ENCODE measurements around the gene CDCA5. TPM values are rescaled to one million over a fixed set of nuclear protein-coding genes. Genes with fewer than 3 reads are reported as not detected.

The CDCA5 gene
- polyA plus RNA-seq, 2 of the 4 experiments (the other 2 are of a cell fraction), result 30.9 to 46.0 TPM

DNA sequence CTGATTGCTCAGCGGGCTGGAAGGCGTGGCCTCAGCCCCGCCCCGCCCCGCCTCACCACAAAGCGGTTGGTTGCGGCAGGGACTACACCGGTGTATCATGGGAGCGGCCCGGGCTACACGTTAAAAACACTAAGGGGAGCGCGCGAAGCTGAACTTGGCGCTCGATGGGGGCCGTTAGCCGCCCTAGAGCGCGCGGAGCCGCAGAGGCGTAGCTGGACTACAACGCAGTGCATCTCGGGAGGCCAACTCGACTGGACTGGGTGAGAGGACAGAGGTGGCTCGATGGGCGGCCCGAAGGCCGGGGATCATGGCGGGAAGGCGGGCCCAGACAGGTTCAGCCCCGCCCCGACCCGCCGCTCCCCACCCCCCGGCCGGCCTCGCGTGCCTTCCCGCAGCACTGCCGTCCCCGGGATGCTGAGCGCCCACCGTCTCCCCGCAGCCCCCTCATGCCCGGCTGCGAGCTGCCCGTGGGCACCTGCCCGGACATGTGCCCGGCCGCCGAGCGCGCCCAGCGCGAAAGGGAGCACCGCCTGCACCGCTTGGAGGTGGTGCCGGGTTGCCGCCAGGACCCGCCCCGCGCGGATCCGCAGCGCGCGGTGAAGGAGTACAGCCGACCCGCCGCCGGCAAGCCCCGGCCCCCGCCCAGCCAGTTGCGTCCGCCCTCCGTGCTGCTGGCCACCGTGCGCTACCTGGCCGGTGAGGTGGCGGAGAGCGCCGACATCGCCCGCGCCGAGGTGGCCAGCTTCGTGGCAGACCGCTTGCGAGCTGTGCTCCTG lies 42.8 kb downstream of the CDCA5 start, which contains the start of gene SAC3D1 (continued):
- TF ChIP-seq, protein P1, sequence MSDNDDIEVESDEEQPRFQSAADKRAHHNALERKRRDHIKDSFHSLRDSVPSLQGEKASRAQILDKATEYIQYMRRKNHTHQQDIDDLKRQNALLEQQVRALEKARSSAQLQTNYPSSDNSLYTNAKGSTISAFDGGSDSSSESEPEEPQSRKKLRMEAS (IDR thresholded peaks at IDR 0.05), result peak; percentile 77
- TF ChIP-seq MAFK (IDR thresholded peaks at IDR 0.05; ENCODE audit: partially characterized antibody) (peak; percentile 23), HOXB13 (CRISPR knock-in tag; IDR thresholded peaks at IDR 0.05; ENCODE audit: low read depth) (no peak), CHD2 (IDR thresholded peaks at IDR 0.05; ENCODE audit: low read length, partially characterized antibody) (no peak), HOXA7 (CRISPR knock-in tag; IDR thresholded peaks at IDR 0.05) (no peak)
- TF ChIP-seq, protein P2, sequence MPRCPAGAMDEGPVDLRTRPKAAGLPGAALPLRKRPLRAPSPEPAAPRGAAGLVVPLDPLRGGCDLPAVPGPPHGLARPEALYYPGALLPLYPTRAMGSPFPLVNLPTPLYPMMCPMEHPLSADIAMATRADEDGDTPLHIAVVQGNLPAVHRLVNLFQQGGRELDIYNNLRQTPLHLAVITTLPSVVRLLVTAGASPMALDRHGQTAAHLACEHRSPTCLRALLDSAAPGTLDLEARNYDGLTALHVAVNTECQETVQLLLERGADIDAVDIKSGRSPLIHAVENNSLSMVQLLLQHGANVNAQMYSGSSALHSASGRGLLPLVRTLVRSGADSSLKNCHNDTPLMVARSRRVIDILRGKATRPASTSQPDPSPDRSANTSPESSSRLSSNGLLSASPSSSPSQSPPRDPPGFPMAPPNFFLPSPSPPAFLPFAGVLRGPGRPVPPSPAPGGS (IDR thresholded peaks at IDR 0.05), result 0 out of 3 replicates have a peak, but pooled peaks have one; percentile 48

DNA sequence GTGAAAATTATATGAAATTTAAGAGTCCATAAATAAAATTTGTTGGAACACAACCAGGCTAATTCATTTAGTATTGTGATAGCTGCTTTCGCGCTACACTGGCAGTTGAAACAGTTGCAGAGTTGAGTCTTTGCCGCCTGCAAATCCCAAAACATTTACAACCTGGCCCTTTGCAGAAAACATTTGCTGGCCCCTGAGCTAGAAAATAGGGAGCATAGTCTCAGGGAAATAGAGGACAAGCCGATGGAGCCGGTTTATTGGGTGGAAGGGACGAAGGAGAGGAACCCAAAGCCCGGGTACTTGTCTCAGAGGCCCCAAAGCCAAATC lies 43.4 kb downstream of the CDCA5 start:
- WGBS (ENCODE audit: missing lambda C conversion rate), result 24% methylated on average over 7 of the region's 7 CpGs
- TF ChIP-seq POLR2A (IDR thresholded peaks at IDR 0.05; ENCODE audit: low read length), result no peak
- no peak for TF ChIP-seq FOSL2 (IDR thresholded peaks at IDR 0.05)
- TF ChIP-seq FOSL2 (CRISPR knock-in tag; IDR thresholded peaks at IDR 0.05), result no peak
- TF ChIP-seq, protein P3, sequence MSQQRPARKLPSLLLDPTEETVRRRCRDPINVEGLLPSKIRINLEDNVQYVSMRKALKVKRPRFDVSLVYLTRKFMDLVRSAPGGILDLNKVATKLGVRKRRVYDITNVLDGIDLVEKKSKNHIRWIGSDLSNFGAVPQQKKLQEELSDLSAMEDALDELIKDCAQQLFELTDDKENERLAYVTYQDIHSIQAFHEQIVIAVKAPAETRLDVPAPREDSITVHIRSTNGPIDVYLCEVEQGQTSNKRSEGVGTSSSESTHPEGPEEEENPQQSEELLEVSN (IDR thresholded peaks at IDR 0.05; ENCODE audit: borderline replicate concordance, low read depth), result no peak
- no peak for TF ChIP-seq JUNB (IDR thresholded peaks at IDR 0.05)
- no peak for TF ChIP-seq BHLHE40 (IDR thresholded peaks at IDR 0.05; ENCODE audit: low read depth, low read length)
- TF ChIP-seq, protein P1 (IDR thresholded peaks at IDR 0.05), result no peak
- no peak for TF ChIP-seq JUN (IDR thresholded peaks at IDR 0.05)
- TF ChIP-seq ZFP36 (IDR thresholded peaks at IDR 0.05; ENCODE audit: borderline replicate concordance, partially characterized antibody), result no peak
- no peak for ATAC-seq

DNA sequence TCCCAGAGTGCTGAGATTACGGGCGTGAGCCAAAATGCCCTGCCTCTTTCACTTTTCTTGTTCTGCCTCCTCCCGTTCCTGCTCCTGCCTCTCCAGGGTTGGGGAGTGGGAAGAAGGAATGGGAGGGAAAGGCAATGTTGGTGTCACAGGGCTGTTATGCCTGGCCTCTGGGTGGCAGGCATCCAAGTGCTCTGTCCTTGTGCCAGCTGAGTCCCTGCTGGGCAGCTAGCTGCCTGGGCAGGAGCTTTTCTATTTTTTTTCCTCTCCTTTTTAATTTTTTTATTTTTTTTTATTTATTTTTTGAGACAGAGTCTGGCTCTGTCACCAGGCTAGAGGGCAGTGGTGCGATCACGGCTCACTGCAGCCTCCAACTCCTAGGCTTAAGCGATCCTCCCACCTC lies 46.9 kb downstream of the CDCA5 start:
- ChIA-PET CTCF (interaction anchor here (0.6 to 8.6 kb wide), 6 partner anchors 17 to 278 kb away, joined by 3 to 60 read pairs (median 4); partner anchors contain the start of gene ARL2), POLR2A (interaction anchor here (0.6 kb wide), 1 partner anchor 13 kb away, joined by 8 read pairs; no protein-coding TSS in a partner anchor)
- ATAC-seq, result no peak

More for the DNA sequence above, 43.4 kb downstream of the CDCA5 start:
- Histone ChIP-seq H3K4me3 (peak overlapping the region; percentile 84), H3K9me3 (no peaks in the 10 kb centered on the region), H3K27ac (peak overlapping the region; percentile 91 to 92), H3K4me2 (peak overlapping the region; percentile 80), H3K4me1 (peaks cover 25% of the 10 kb centered on the region)
- DNase-seq (ENCODE audit: low read depth in 1 of 2, low spot score in 1 of 2), result no peak
- POLR2A ChIA-PET, result interaction anchor here (1.1 to 1.4 kb wide), 2 partner anchors 13 to 29 kb away, joined by 3 to 4 read pairs; partner anchors contain the start of gene SNX15
- CTCF ChIA-PET, result interaction anchor here (0.9 to 2.1 kb wide), 7 partner anchors 13 to 238 kb away, joined by 3 to 7 read pairs (median 3); partner anchors contain the start of genes ARL2, MAP4K2, SNX15 and TM7SF2
- no peak for FAIRE-seq

More for the DNA sequence above, 46.9 kb downstream of the CDCA5 start:
- TF ChIP-seq CHD2 (IDR thresholded peaks at IDR 0.05; ENCODE audit: low read length, partially characterized antibody) (no peak), NFE2L2 (conservative IDR thresholded peaks at IDR 0.05; ENCODE audit: low read length) (no peak), HOXB13 (CRISPR knock-in tag; IDR thresholded peaks at IDR 0.05; ENCODE audit: low read depth) (no peak), FOSL2 (IDR thresholded peaks at IDR 0.05) (no peak), FOSL2 (CRISPR knock-in tag; IDR thresholded peaks at IDR 0.05) (no peak), KDM1A (IDR thresholded peaks at IDR 0.05; ENCODE audit: low read depth) (no peak), CHD4 (IDR thresholded peaks at IDR 0.05; ENCODE audit: borderline replicate concordance) (no peak), JUN (IDR thresholded peaks at IDR 0.05) (no peak), FOXS1 (CRISPR knock-in tag; IDR thresholded peaks at IDR 0.05) (no peak), HEYL (CRISPR knock-in tag; IDR thresholded peaks at IDR 0.05) (no peak), ZC3H11A (IDR thresholded peaks at IDR 0.05) (no peak), MAFK (IDR thresholded peaks at IDR 0.05; ENCODE audit: partially characterized antibody) (no peak), POLR2A (IDR thresholded peaks at IDR 0.05; ENCODE audit: low read length) (no peak), SMC3 (IDR thresholded peaks at IDR 0.05) (no peak), RNF2 (IDR thresholded peaks at IDR 0.05; ENCODE audit: borderline replicate concordance, low read depth) (no peak)
- TF ChIP-seq, protein P4, sequence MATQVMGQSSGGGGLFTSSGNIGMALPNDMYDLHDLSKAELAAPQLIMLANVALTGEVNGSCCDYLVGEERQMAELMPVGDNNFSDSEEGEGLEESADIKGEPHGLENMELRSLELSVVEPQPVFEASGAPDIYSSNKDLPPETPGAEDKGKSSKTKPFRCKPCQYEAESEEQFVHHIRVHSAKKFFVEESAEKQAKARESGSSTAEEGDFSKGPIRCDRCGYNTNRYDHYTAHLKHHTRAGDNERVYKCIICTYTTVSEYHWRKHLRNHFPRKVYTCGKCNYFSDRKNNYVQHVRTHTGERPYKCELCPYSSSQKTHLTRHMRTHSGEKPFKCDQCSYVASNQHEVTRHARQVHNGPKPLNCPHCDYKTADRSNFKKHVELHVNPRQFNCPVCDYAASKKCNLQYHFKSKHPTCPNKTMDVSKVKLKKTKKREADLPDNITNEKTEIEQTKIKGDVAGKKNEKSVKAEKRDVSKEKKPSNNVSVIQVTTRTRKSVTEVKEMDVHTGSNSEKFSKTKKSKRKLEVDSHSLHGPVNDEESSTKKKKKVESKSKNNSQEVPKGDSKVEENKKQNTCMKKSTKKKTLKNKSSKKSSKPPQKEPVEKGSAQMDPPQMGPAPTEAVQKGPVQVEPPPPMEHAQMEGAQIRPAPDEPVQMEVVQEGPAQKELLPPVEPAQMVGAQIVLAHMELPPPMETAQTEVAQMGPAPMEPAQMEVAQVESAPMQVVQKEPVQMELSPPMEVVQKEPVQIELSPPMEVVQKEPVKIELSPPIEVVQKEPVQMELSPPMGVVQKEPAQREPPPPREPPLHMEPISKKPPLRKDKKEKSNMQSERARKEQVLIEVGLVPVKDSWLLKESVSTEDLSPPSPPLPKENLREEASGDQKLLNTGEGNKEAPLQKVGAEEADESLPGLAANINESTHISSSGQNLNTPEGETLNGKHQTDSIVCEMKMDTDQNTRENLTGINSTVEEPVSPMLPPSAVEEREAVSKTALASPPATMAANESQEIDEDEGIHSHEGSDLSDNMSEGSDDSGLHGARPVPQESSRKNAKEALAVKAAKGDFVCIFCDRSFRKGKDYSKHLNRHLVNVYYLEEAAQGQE (IDR thresholded peaks at IDR 0.05), result no peak
- TF ChIP-seq, protein P1 (IDR thresholded peaks at IDR 0.05), result no peak
- TF ChIP-seq, protein P5, sequence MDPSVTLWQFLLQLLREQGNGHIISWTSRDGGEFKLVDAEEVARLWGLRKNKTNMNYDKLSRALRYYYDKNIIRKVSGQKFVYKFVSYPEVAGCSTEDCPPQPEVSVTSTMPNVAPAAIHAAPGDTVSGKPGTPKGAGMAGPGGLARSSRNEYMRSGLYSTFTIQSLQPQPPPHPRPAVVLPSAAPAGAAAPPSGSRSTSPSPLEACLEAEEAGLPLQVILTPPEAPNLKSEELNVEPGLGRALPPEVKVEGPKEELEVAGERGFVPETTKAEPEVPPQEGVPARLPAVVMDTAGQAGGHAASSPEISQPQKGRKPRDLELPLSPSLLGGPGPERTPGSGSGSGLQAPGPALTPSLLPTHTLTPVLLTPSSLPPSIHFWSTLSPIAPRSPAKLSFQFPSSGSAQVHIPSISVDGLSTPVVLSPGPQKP (IDR thresholded peaks at IDR 0.05; ENCODE audit: low read depth, low read length), result no peak
- TF ChIP-seq, protein P6, sequence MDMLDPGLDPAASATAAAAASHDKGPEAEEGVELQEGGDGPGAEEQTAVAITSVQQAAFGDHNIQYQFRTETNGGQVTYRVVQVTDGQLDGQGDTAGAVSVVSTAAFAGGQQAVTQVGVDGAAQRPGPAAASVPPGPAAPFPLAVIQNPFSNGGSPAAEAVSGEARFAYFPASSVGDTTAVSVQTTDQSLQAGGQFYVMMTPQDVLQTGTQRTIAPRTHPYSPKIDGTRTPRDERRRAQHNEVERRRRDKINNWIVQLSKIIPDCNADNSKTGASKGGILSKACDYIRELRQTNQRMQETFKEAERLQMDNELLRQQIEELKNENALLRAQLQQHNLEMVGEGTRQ (IDR thresholded peaks at IDR 0.05), result no peak
- Histone ChIP-seq H3K4me2 (no peak overlapping the region), H3K4me3 (no peak overlapping the region), H3K9me3 (no peaks in the 10 kb centered on the region), H3K27ac (no peak overlapping the region), H3K4me1 (peaks cover 6% of the 10 kb centered on the region; the same call in 2 of the 3 replicates)
- DNase-seq (ENCODE audit: low read depth in 1 of 2, low spot score in 1 of 2) (no peak), FAIRE-seq (no peak)
- 88% methylated on average over 6 of the region's 6 CpGs for WGBS (ENCODE audit: missing lambda C conversion rate)
